T-helper 2 cell treated with Interferon-gamma antibody and Interleukin-4, amounts not matched to agents 5 μg/mL and 100 μg/mL, for 36 hours (primary cell): ENCODE measurements around the gene PPM1D.
"Not testable (repeated sequence)": the region's sequence is repeated elsewhere in the genome, so short reads cannot be mapped to it uniquely, and the experiment has no call there.

ENCODE experiments used
- DNase-seq: peaks from one replicate; pipeline ENCODE4 v3.0.0; 2021; ENCODE audit warnings: low spot score
- H3K27ac Mint-ChIP-seq: one replicate; pipeline ENCODE4 v1.8.0; 2021; ENCODE audit warnings: mild to moderate bottlenecking, mixed read lengths
- H3K27me3 Mint-ChIP-seq: one replicate; pipeline ENCODE4 v1.8.0; 2021; ENCODE audit warnings: low read depth, mixed read lengths
- H3K36me3 Mint-ChIP-seq: one replicate; pipeline ENCODE4 v1.8.0; 2021; ENCODE audit warnings: low read depth, mixed read lengths
- H3K4me1 Mint-ChIP-seq: one replicate; pipeline ENCODE4 v1.8.0; 2021; ENCODE audit warnings: low read depth, mixed read lengths
- H3K4me3 Mint-ChIP-seq: one replicate; pipeline ENCODE4 v1.8.0; 2022; ENCODE audit warnings: mild to moderate bottlenecking, moderate library complexity, mixed read lengths
- H3K9me3 Mint-ChIP-seq: one replicate; pipeline ENCODE4 v1.8.0; 2021; ENCODE audit warnings: mixed read lengths

Gene PPM1D

DNA sequence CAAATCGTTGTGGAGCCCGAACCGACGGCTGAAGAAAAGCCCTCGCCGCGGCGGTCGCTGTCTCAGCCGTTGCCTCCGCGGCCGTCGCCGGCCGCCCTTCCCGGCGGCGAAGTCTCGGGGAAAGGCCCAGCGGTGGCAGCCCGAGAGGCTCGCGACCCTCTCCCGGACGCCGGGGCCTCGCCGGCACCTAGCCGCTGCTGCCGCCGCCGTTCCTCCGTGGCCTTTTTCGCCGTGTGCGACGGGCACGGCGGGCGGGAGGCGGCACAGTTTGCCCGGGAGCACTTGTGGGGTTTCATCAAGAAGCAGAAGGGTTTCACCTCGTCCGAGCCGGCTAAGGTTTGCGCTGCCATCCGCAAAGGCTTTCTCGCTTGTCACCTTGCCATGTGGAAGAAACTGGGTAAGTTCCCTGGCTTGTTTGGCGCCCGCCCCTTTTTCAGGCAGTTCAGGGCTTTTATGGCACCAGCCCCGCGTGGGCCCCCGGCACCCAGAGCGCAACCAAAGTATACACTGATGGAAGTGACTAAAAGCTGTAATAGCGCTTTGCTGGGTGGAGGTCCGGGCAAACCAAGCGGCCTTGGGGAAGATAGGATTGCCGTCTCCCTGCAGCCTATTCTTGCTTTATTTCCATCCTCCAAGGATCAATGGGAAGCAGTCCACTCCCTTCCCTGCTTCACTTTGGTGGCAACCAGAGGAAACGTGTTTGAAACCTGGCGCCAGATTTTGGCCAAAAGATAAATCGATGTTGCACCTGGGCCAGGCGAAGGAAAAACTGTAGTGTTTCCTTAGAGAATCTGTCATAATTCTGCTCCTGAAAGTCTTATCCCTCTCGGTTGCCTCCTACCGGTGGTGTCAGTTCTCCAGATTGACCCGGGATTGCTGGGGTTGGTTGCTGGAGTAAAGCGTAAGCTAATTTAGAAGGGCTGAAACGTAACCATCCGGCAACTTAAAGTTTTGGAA lies 775 bp downstream of the PPM1D start:
- peak; percentile 59 for DNase-seq
- H3K4me1 Mint-ChIP-seq = peaks cover 37% of the 10 kb centered on the region

GRCh38 chr17:60601447-60602384 lies 1.7 kb downstream of the PPM1D start:
- Mint-ChIP-seq H3K27ac (peak overlapping the region; percentile 86), H3K4me3 (peak overlapping the region; percentile 97), H3K4me1 (peaks cover 40% of the 10 kb centered on the region), H3K27me3 (no peaks in the 10 kb centered on the region), H3K9me3 (no peaks in the 10 kb centered on the region), H3K36me3 (peaks cover 11% of the 10 kb centered on the region)
- DNase-seq = peak; percentile 30

More for the DNA sequence above, 775 bp downstream of the PPM1D start:
- peak overlapping the region; percentile 96 for H3K27ac Mint-ChIP-seq
- H3K9me3 Mint-ChIP-seq = no peaks in the 10 kb centered on the region
- peak overlapping the region; percentile 97 for H3K4me3 Mint-ChIP-seq
- H3K27me3 Mint-ChIP-seq = no peaks in the 10 kb centered on the region
- peaks cover 9% of the 10 kb centered on the region for H3K36me3 Mint-ChIP-seq

- Mint-ChIP-seq H3K9me3 (no peaks in the 10 kb centered on the region), H3K4me1 (peaks cover 40% of the 10 kb centered on the region), H3K27me3 (no peaks in the 10 kb centered on the region), H3K4me3 (peak overlapping the region; percentile 97), H3K27ac (no peak overlapping the region), H3K36me3 (peaks cover 11% of the 10 kb centered on the region)
- DNase-seq = no peak
Measured at GRCh38 chr17:60602385-60602742, 2.4 kb downstream of the PPM1D start.

GRCh38 chr17:60602871-60603270 lies 2.9 kb downstream of the PPM1D start:
- no peaks in the 10 kb centered on the region for H3K27me3 Mint-ChIP-seq
- no peaks in the 10 kb centered on the region for H3K9me3 Mint-ChIP-seq
- H3K27ac Mint-ChIP-seq = no peak overlapping the region
- DNase-seq = no peak
- H3K4me1 Mint-ChIP-seq = peaks cover 42% of the 10 kb centered on the region
- peak overlapping the region; percentile 97 for H3K4me3 Mint-ChIP-seq
- peaks cover 11% of the 10 kb centered on the region for H3K36me3 Mint-ChIP-seq

DNA sequence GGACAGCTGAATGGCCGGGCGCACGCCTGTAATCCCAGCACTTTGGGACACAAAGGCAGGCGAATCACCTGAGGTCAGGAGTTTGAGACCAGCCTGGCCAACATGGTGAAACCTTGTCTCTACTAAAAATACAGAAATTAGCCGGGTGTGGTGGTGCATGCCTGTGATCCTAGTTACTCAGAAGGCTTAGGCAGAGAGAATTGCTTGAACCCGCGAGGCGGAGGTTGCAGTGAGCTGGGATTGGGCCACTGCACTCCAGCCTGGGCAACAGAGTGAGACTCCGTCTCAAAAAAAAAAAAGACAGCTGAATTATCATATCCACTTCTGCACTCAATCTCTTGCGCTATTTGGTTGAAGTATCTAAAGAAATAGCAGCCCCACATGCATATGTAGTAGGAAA lies 3.5 kb downstream of the PPM1D start:
- peak overlapping the region; percentile 48 for H3K4me3 Mint-ChIP-seq
- not testable (repeated sequence) for DNase-seq, H3K9me3 Mint-ChIP-seq, H3K27me3 Mint-ChIP-seq, H3K27ac Mint-ChIP-seq
- H3K36me3 Mint-ChIP-seq = peaks cover 11% of the 10 kb centered on the region
- peaks cover 36% of the 10 kb centered on the region for H3K4me1 Mint-ChIP-seq

GRCh38 chr17:60604686-60605334 lies 4.8 kb downstream of the PPM1D start:
- Mint-ChIP-seq H3K9me3 (no peaks in the 10 kb centered on the region), H3K36me3 (peaks cover 11% of the 10 kb centered on the region), H3K4me1 (peaks cover 27% of the 10 kb centered on the region), H3K27me3 (no peaks in the 10 kb centered on the region), H3K27ac (no peak overlapping the region), H3K4me3 (no peak overlapping the region)
- DNase-seq = no peak

DNA sequence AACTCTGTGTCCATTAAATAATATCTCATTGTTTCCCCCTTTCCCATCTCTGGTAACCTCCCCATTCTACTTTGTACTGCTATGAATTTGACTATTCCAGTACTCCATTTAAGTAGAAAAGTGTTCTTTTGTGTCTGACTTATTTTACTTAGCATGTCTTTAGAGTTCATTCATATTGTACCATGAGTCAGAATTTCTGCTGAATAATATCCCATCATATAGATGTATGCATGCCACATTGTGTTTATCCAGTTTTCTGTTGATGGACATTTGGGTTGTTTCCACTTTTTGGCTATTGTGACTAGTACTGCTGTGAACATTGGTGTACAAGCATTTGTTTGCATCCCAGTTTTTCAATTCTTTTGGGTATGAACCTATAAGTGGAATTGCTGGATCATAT lies 6.0 kb downstream of the PPM1D start:
- peaks cover 11% of the 10 kb centered on the region for H3K36me3 Mint-ChIP-seq
- DNase-seq = no peak
- H3K27ac Mint-ChIP-seq = no peak overlapping the region
- H3K4me3 Mint-ChIP-seq = no peak overlapping the region
- H3K4me1 Mint-ChIP-seq = peaks cover 27% of the 10 kb centered on the region
- no peaks in the 10 kb centered on the region for H3K9me3 Mint-ChIP-seq
- no peaks in the 10 kb centered on the region for H3K27me3 Mint-ChIP-seq

DNA sequence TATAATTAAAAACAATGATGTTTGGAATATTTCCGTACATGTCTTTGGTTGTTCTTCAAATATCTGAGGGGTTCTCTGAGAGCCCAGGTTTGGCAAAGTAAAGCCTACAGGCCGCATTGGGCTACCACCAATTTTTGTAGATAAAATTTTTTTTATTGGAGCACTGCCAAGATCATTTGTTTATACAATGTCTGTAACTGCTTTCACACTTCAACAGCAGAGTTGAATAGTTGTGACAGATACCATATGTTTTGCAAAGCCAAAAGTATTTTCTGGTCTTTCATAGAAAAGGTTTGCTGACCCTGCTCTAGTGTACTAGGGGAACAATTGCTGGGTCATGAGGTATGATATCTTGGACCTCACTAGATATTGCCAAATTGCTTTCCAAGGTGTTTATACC lies 10.5 kb downstream of the PPM1D start:
- H3K27ac Mint-ChIP-seq = no peak overlapping the region
- no peak for DNase-seq
- H3K4me3 Mint-ChIP-seq = no peak overlapping the region
- H3K4me1 Mint-ChIP-seq = peaks cover 7% of the 10 kb centered on the region
- peaks cover 4% of the 10 kb centered on the region for H3K36me3 Mint-ChIP-seq
- no peaks in the 10 kb centered on the region for H3K9me3 Mint-ChIP-seq
- H3K27me3 Mint-ChIP-seq = no peaks in the 10 kb centered on the region

DNA sequence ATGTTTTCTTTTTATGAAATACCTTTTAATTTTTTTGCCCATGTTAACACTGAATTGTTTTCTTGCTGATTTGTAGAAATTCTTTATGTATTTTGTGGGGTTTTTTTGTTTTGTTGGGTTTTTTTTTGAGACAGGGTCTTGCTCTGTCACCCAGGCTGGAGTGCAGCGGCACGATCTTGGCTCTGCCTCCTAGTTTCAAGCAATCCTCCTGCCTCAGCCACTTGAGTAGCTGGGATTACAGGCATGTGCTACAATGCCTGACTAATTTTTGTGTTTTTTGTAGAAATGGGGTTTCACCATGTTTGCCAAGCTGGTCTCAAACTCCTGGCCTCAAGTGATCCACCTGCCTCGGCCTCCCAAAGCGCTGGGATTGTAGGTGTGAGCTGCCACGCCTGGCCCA lies 11.3 kb downstream of the PPM1D start:
- H3K4me1 Mint-ChIP-seq, H3K27ac Mint-ChIP-seq, H3K9me3 Mint-ChIP-seq, H3K4me3 Mint-ChIP-seq, H3K27me3 Mint-ChIP-seq, DNase-seq, H3K36me3 Mint-ChIP-seq: not testable (repeated sequence)

DNA sequence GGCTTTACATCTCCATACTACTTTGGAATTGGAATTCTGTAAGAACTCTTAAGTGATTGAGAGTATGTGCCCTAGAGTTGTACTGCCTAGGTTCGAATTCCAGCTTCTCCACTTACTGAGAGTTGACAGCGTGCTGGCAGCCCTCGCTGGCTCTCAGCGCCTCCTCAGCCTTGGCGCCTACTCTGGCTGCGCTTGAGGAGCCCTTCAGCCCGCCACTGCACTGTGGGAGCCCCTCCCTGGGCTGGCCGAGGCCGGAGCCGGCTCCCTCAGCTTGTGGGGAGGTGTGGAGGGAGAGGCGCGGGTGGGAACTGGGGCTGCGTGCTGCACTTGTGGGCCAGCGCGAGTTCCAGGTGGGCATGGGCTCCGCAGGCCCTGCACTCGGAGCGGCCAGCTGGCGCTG lies 13.3 kb downstream of the PPM1D start:
- H3K36me3 Mint-ChIP-seq = peaks cover 2% of the 10 kb centered on the region
- no peak for DNase-seq
- H3K27ac Mint-ChIP-seq = no peak overlapping the region
- no peak overlapping the region for H3K4me3 Mint-ChIP-seq
- no peaks in the 10 kb centered on the region for H3K4me1 Mint-ChIP-seq
- H3K27me3 Mint-ChIP-seq = no peaks in the 10 kb centered on the region
- H3K9me3 Mint-ChIP-seq = no peaks in the 10 kb centered on the region

DNA sequence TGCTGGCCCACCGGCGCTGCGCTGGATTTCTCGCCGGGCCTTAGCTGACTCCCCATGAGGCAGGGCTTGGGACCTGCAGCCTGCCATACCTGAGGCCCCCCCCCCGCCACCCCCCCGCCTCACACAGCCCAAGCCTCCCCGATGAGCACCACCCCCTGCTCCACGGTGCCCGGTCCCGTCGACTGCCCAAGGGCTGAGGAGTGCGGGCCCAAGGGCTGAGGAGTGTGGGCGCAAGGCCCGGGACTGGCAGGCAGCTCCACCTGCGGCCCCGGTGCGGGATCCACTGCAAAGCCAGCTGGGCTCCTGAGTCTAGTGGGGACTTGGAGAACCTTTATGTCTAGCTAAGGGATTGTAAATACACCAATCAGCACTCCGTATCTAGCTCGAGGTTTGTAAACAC lies 13.8 kb downstream of the PPM1D start:
- not testable (repeated sequence) for H3K27ac Mint-ChIP-seq, H3K36me3 Mint-ChIP-seq, H3K4me1 Mint-ChIP-seq, H3K27me3 Mint-ChIP-seq, H3K4me3 Mint-ChIP-seq, H3K9me3 Mint-ChIP-seq, DNase-seq

- not testable (repeated sequence) for H3K27me3 Mint-ChIP-seq, H3K4me3 Mint-ChIP-seq, H3K27ac Mint-ChIP-seq, DNase-seq, H3K9me3 Mint-ChIP-seq, H3K36me3 Mint-ChIP-seq, H3K4me1 Mint-ChIP-seq
Measured at GRCh38 chr17:60614247-60614646, 14.3 kb downstream of the PPM1D start.

DNA sequence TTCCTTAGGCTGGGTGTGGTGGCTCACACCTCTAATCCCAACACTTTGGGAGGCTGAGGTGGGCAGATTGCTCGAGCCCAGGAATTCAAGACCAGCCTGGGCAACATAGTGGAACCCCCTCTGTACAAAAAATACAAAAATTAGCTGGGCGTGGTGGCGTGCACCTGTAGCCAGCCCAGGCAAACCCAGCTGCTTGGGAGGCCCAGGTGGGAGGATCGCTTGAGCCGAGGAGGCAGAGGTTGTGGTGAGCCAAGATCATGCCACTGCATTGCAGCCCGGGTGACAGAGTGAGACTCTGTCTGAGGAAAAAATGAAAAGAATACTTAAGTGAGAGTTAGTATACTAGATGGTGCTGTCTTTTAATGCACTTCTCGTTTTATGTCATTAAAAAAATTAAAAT lies 15.1 kb downstream of the PPM1D start:
- H3K27ac Mint-ChIP-seq = no peak overlapping the region
- H3K4me3 Mint-ChIP-seq = no peak overlapping the region
- peaks cover 2% of the 10 kb centered on the region for H3K36me3 Mint-ChIP-seq
- no peaks in the 10 kb centered on the region for H3K9me3 Mint-ChIP-seq
- no peaks in the 10 kb centered on the region for H3K27me3 Mint-ChIP-seq
- H3K4me1 Mint-ChIP-seq = no peaks in the 10 kb centered on the region
- DNase-seq = no peak

GRCh38 chr17:60615840-60616239 lies 15.8 kb downstream of the PPM1D start:
- no peaks in the 10 kb centered on the region for H3K9me3 Mint-ChIP-seq
- peaks cover 2% of the 10 kb centered on the region for H3K36me3 Mint-ChIP-seq
- no peaks in the 10 kb centered on the region for H3K4me1 Mint-ChIP-seq
- DNase-seq = no peak
- H3K27ac Mint-ChIP-seq = no peak overlapping the region
- no peaks in the 10 kb centered on the region for H3K27me3 Mint-ChIP-seq
- H3K4me3 Mint-ChIP-seq = no peak overlapping the region
